Measurements from ENCODE around the gene NOS1AP.

The NOS1AP gene

GRCh38 chr1:162256287-162256686 is 186.8 kb downstream of the NOS1AP start:
- H3K27me3 Mint-ChIP-seq: peaks cover 28% of the 10 kb centered on the region

GRCh38 chr1:162258394-162258793 is 188.9 kb downstream of the NOS1AP start:
- Mint-ChIP-seq H3K9me3 (peaks cover 3% of the 10 kb centered on the region), H3K27ac (no peak overlapping the region), H3K36me3 (no peaks in the 10 kb centered on the region), H3K4me3 (no peak overlapping the region), H3K27me3 (peaks cover 37% of the 10 kb centered on the region), H3K4me1 (no peaks in the 10 kb centered on the region)
- ATAC-seq: no peak

More at GRCh38 chr1:162256287-162256686, 186.8 kb downstream of the NOS1AP start:
- Mint-ChIP-seq H3K27ac (no peak overlapping the region), H3K4me1 (no peaks in the 10 kb centered on the region), H3K9me3 (peaks cover 2% of the 10 kb centered on the region), H3K4me3 (no peak overlapping the region), H3K36me3 (no peaks in the 10 kb centered on the region)
- ATAC-seq: no peak

GRCh38 chr1:162259894-162260455 is 190.5 kb downstream of the NOS1AP start:
- Mint-ChIP-seq H3K4me3 (no peak overlapping the region), H3K4me1 (no peaks in the 10 kb centered on the region), H3K27me3 (peaks cover 48% of the 10 kb centered on the region), H3K27ac (no peak overlapping the region), H3K36me3 (no peaks in the 10 kb centered on the region), H3K9me3 (peaks cover 3% of the 10 kb centered on the region)
- no peak for ATAC-seq

GRCh38 chr1:162264108-162264507 is 194.6 kb downstream of the NOS1AP start:
- H3K4me3 Mint-ChIP-seq: no peak overlapping the region
- H3K27ac Mint-ChIP-seq: no peak overlapping the region
- H3K27me3 Mint-ChIP-seq: peaks cover 22% of the 10 kb centered on the region
- no peaks in the 10 kb centered on the region for H3K4me1 Mint-ChIP-seq
- peaks cover 3% of the 10 kb centered on the region for H3K9me3 Mint-ChIP-seq
- ATAC-seq: no peak
- no peaks in the 10 kb centered on the region for H3K36me3 Mint-ChIP-seq

- Mint-ChIP-seq H3K27me3 (peaks cover 22% of the 10 kb centered on the region), H3K9me3 (peaks cover 3% of the 10 kb centered on the region), H3K4me3 (no peak overlapping the region), H3K27ac (no peak overlapping the region), H3K4me1 (no peaks in the 10 kb centered on the region), H3K36me3 (no peaks in the 10 kb centered on the region)
- no peak for ATAC-seq
These were observed 196.5 kb downstream of the NOS1AP start for GRCh38 chr1:162265983-162266382.

GRCh38 chr1:162270016-162270770 is 200.7 kb downstream of the NOS1AP start:
- Mint-ChIP-seq H3K27ac (no peak overlapping the region), H3K36me3 (no peaks in the 10 kb centered on the region), H3K4me1 (no peaks in the 10 kb centered on the region), H3K9me3 (no peaks in the 10 kb centered on the region), H3K27me3 (no peaks in the 10 kb centered on the region), H3K4me3 (no peak overlapping the region)
- ATAC-seq: no peak

GRCh38 chr1:162271972-162272371 is 202.5 kb downstream of the NOS1AP start:
- Mint-ChIP-seq H3K27me3 (no peaks in the 10 kb centered on the region), H3K4me3 (no peak overlapping the region), H3K4me1 (no peaks in the 10 kb centered on the region), H3K9me3 (no peaks in the 10 kb centered on the region), H3K36me3 (no peaks in the 10 kb centered on the region), H3K27ac (no peak overlapping the region)
- ATAC-seq: no peak

GRCh38 chr1:162272419-162272818 is 202.9 kb downstream of the NOS1AP start:
- H3K36me3 Mint-ChIP-seq: no peaks in the 10 kb centered on the region
- no peak for ATAC-seq
- no peaks in the 10 kb centered on the region for H3K9me3 Mint-ChIP-seq
- H3K4me1 Mint-ChIP-seq: no peaks in the 10 kb centered on the region
- H3K27me3 Mint-ChIP-seq: no peaks in the 10 kb centered on the region
- H3K27ac Mint-ChIP-seq: no peak overlapping the region
- H3K4me3 Mint-ChIP-seq: no peak overlapping the region

- no peaks in the 10 kb centered on the region for H3K36me3 Mint-ChIP-seq
- no peaks in the 10 kb centered on the region for H3K4me1 Mint-ChIP-seq
- ATAC-seq: no peak
- H3K4me3 Mint-ChIP-seq: no peak overlapping the region
- H3K27ac Mint-ChIP-seq: no peak overlapping the region
- peaks cover 9% of the 10 kb centered on the region for H3K27me3 Mint-ChIP-seq
- H3K9me3 Mint-ChIP-seq: no peaks in the 10 kb centered on the region
These were observed 206.2 kb downstream of the NOS1AP start for GRCh38 chr1:162275622-162276175.

- no peak for ATAC-seq
- no peaks in the 10 kb centered on the region for H3K9me3 Mint-ChIP-seq
- no peak overlapping the region for H3K27ac Mint-ChIP-seq
- H3K27me3 Mint-ChIP-seq: peaks cover 15% of the 10 kb centered on the region
- H3K4me3 Mint-ChIP-seq: no peak overlapping the region
- no peaks in the 10 kb centered on the region for H3K4me1 Mint-ChIP-seq
- H3K36me3 Mint-ChIP-seq: no peaks in the 10 kb centered on the region
These were observed 207.0 kb downstream of the NOS1AP start for GRCh38 chr1:162276493-162276892.

- ATAC-seq: no peak
- Mint-ChIP-seq H3K9me3 (no peaks in the 10 kb centered on the region), H3K27ac (no peak overlapping the region), H3K27me3 (peaks cover 25% of the 10 kb centered on the region), H3K36me3 (no peaks in the 10 kb centered on the region), H3K4me1 (no peaks in the 10 kb centered on the region), H3K4me3 (no peak overlapping the region)
These were observed 209.6 kb downstream of the NOS1AP start for GRCh38 chr1:162279136-162279498.

GRCh38 chr1:162281426-162281825 is 211.9 kb downstream of the NOS1AP start:
- no peaks in the 10 kb centered on the region for H3K36me3 Mint-ChIP-seq
- peaks cover 48% of the 10 kb centered on the region for H3K27me3 Mint-ChIP-seq
- no peak for ATAC-seq
- no peak overlapping the region for H3K4me3 Mint-ChIP-seq
- H3K4me1 Mint-ChIP-seq: no peaks in the 10 kb centered on the region
- no peaks in the 10 kb centered on the region for H3K9me3 Mint-ChIP-seq
- H3K27ac Mint-ChIP-seq: no peak overlapping the region

GRCh38 chr1:162283657-162284056 is 214.2 kb downstream of the NOS1AP start:
- ATAC-seq: no peak
- no peaks in the 10 kb centered on the region for H3K36me3 Mint-ChIP-seq
- H3K27me3 Mint-ChIP-seq: peaks cover 49% of the 10 kb centered on the region

GRCh38 chr1:162284206-162284955 is 214.9 kb downstream of the NOS1AP start:
- Mint-ChIP-seq H3K4me3 (no peak overlapping the region), H3K27ac (no peak overlapping the region), H3K4me1 (no peaks in the 10 kb centered on the region), H3K36me3 (no peaks in the 10 kb centered on the region), H3K27me3 (peaks cover 54% of the 10 kb centered on the region), H3K9me3 (peaks cover 3% of the 10 kb centered on the region)
- no peak for ATAC-seq

More at GRCh38 chr1:162283657-162284056, 214.2 kb downstream of the NOS1AP start:
- no peaks in the 10 kb centered on the region for H3K9me3 Mint-ChIP-seq
- H3K4me3 Mint-ChIP-seq: no peak overlapping the region
- H3K27ac Mint-ChIP-seq: no peak overlapping the region
- no peaks in the 10 kb centered on the region for H3K4me1 Mint-ChIP-seq

- Mint-ChIP-seq H3K4me1 (no peaks in the 10 kb centered on the region), H3K27ac (no peak overlapping the region), H3K4me3 (no peak overlapping the region), H3K36me3 (no peaks in the 10 kb centered on the region), H3K9me3 (peaks cover 3% of the 10 kb centered on the region), H3K27me3 (peaks cover 55% of the 10 kb centered on the region)
- ATAC-seq: no peak
These were observed 215.7 kb downstream of the NOS1AP start for GRCh38 chr1:162285149-162285561.

Measured in stimulated activated memory B cell treated with anti-CD40 and anti-IgM and Interleukin-4, amounts not matched to agents 10 μg/mL and 1 μg/mL and 100 μg/mL, for 72 hours (primary cell).